GM10266 (cell line): Measurements from ENCODE around the gene CHCHD6.

Source experiments
- DNase-seq: peaks from one replicate; pipeline ENCODE4 v3.0.0; 2012; ENCODE audit errors: extremely low spot score
- CTCF ChIP-seq: IDR thresholded peaks from 2 replicates; pipeline ENCODE4 v1.5.1; 2012; ENCODE audit warnings: mild to moderate bottlenecking, low read depth; ENCODE audit not compliant: control insufficient read depth, insufficient read depth; ENCODE audit errors: missing control alignments

Gene CHCHD6

GRCh38 chr3:126986001-126986400, 282.0 kb downstream of the CHCHD6 start:
- no peak for TF ChIP-seq CTCF
- DNase-seq = no peak

GRCh38 chr3:126987129-126987528, 283.1 kb downstream of the CHCHD6 start:
- TF ChIP-seq CTCF = no peak
- no peak for DNase-seq

- DNase-seq = no peak
- TF ChIP-seq CTCF = no peak
These were observed 283.6 kb downstream of the CHCHD6 start for GRCh38 chr3:126987596-126987995.

- no peak for DNase-seq
- TF ChIP-seq CTCF = no peak
These were observed 284.5 kb downstream of the CHCHD6 start for GRCh38 chr3:126988451-126989021.

GRCh38 chr3:126989316-126990023, 285.4 kb downstream of the CHCHD6 start:
- no peak for TF ChIP-seq CTCF
- no peak for DNase-seq

- TF ChIP-seq CTCF = no peak
- DNase-seq = no peak
These were observed 286.1 kb downstream of the CHCHD6 start for GRCh38 chr3:126990024-126990700.

GRCh38 chr3:126990890-126991289, 286.9 kb downstream of the CHCHD6 start:
- TF ChIP-seq CTCF = no peak

More at GRCh38 chr3:126990890-126991289, 286.9 kb downstream of the CHCHD6 start:
- no peak for DNase-seq
